T-helper 17 cell (primary cell): ENCODE data around the gene SGTA. TPM values are rescaled to one million over a fixed set of nuclear protein-coding genes. Genes with fewer than 3 reads are reported as not detected.
A peak's percentile ranks its signal among the peaks of the same experiment; 100 is the strongest.

ENCODE experiments used
- ATAC-seq: fragments of 150-1000 bp; cut with Tn5 transposase; 2 replicates; pipeline ENCODE4 v1.10.0; 2021; ENCODE audit warnings: mild to moderate bottlenecking, moderate library complexity
- DNase-seq, 3 donors: peaks; one replicate each; pipeline versions ENCODE4 v3.0.0 to v3.0.0-alpha.2; 2020 to 2021
- H3K9me3 ChIP-seq: one replicate; pipeline ENCODE4 v1.7.0; 2013; ENCODE audit warnings: low read length, mild to moderate bottlenecking; ENCODE audit not compliant: control insufficient read depth, poor library complexity, severe bottlenecking
- H3K27ac Mint-ChIP-seq: one replicate; pipeline ENCODE4 v1.8.0; 2022; ENCODE audit warnings: mild to moderate bottlenecking, moderate library complexity, mixed read lengths
- H3K27me3 Mint-ChIP-seq: one replicate; pipeline ENCODE4 v1.8.0; 2022; ENCODE audit warnings: mixed read lengths
- H3K36me3 Mint-ChIP-seq: one replicate; pipeline ENCODE4 v1.8.0; 2022; ENCODE audit warnings: low read depth, mixed read lengths
- H3K4me1 Mint-ChIP-seq: one replicate; pipeline ENCODE4 v1.8.0; 2022; ENCODE audit warnings: mild to moderate bottlenecking, mixed read lengths
- H3K4me3 Mint-ChIP-seq: one replicate; pipeline ENCODE4 v1.8.0; 2022; ENCODE audit warnings: mild to moderate bottlenecking, moderate library complexity, mixed read lengths
- total RNA-seq, 4 donors: library from RNA in 2 of 4; stranded (reverse) in 2 of 4; gene quantifications; one replicate each; pipeline ENCODE4 v1.2.3 and lab custom pipeline; 2022 to 2026

Gene SGTA
- total RNA-seq, 2 donors from 2014 or later, result 29.2 to 31.9 TPM

GRCh38 chr19:2733930-2734588 lies 49.0 kb downstream of the SGTA start:
- ATAC-seq (no peak), DNase-seq (no peak)
- no peak overlapping the region for H3K4me3 Mint-ChIP-seq
- peaks cover 8% of the 10 kb centered on the region for H3K4me1 Mint-ChIP-seq
- no peaks in the 10 kb centered on the region for H3K27me3 Mint-ChIP-seq
- peaks cover 2% of the 10 kb centered on the region for H3K36me3 Mint-ChIP-seq
- no peaks in the 10 kb centered on the region for H3K9me3 ChIP-seq
- H3K27ac Mint-ChIP-seq, result no peak overlapping the region

- H3K27me3 Mint-ChIP-seq, result peaks cover 1% of the 10 kb centered on the region
- H3K9me3 ChIP-seq, result no peaks in the 10 kb centered on the region
- H3K4me1 Mint-ChIP-seq, result peaks cover 2% of the 10 kb centered on the region
- no peak overlapping the region for H3K4me3 Mint-ChIP-seq
- H3K27ac Mint-ChIP-seq, result no peak overlapping the region
- peaks cover 2% of the 10 kb centered on the region for H3K36me3 Mint-ChIP-seq
- ATAC-seq, result no peak
- no peak for DNase-seq
Measured at GRCh38 chr19:2732883-2733282, 50.2 kb downstream of the SGTA start.

DNA sequence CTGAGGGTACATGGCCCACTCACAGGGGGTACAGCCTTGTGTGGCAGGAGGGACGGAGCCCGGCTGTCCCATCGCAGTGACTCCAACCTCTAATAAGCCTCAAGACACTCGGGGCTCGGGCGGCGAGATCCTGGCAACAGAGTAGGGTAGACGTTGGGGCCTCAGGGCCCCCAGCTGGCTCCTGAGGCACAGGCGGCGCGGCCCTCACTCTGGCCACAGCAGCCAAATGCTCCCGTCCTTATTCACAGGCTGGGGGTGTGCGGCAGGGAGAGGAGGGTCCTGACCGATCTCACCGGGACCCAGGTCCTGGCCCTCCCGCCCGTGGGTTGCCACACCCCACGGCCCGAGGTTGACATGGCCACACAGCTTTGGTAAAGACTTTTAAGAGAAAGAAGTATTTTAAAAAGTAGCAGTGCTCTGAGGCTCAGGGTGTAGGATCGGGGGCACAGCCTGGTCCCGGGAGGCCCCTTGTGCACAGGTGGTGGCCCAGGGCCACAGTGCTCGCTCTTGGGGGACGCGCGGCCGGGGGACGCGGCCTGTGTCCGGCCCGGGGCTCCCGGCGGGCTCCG lies 50.8 kb downstream of the SGTA start:
- Mint-ChIP-seq H3K27me3 (peaks cover 5% of the 10 kb centered on the region), H3K4me1 (peaks cover 2% of the 10 kb centered on the region), H3K4me3 (no peak overlapping the region), H3K36me3 (peaks cover 2% of the 10 kb centered on the region), H3K27ac (no peak overlapping the region)
- no peaks in the 10 kb centered on the region for H3K9me3 ChIP-seq
- DNase-seq (no peak), ATAC-seq (no peak)

- H3K9me3 ChIP-seq, result no peaks in the 10 kb centered on the region
- Mint-ChIP-seq H3K4me3 (no peak overlapping the region), H3K27ac (no peak overlapping the region), H3K4me1 (no peaks in the 10 kb centered on the region), H3K36me3 (peaks cover 2% of the 10 kb centered on the region), H3K27me3 (peaks cover 7% of the 10 kb centered on the region)
- ATAC-seq (no peak), DNase-seq (no peak)
Measured at GRCh38 chr19:2731181-2731995, 51.7 kb downstream of the SGTA start.

DNA sequence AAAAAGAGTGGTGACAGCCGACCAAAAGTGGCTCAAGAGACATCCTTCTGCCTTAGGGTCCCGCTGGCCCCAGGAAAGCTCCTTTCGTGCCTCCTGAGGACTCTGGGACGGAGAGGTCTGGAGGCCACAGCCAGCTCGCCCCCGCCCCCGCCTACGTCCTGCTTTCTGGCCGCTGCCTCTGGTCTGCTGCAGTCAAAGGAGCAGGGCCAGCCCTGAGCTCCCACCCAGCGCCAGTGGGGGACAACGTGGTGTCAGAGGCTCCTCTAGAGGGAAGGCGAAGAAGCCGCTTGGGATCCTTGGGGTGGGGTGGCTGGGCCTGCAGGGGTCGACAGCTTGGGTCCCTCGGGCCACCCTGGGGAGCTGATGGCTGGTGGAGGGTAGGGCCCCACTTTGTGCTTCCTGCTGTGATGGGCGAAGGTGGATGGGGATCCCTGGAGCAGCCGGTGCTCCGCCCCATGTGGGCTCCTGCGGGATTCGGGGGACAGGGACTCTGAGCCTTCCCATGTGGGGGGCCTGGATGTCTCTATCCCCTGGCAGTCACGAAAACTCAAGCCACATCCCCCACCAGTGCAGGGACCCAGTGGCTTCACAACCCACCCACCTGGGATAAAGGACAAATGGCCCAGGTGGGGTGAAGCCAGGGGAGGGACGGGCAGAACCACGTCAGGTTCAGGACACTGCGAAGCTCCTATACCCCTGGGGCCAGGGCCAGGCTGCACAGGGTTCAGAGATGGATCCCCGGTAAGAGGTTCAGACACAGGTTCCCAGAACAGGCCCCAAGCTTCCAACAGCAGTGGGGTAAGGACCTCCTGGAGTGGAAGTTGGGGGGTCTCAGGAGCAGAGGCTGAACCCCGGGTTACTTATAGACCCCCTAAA lies 52.9 kb downstream of the SGTA start:
- DNase-seq (no peak), ATAC-seq (no peak)
- no peak overlapping the region for H3K27ac Mint-ChIP-seq
- peaks cover 15% of the 10 kb centered on the region for H3K27me3 Mint-ChIP-seq
- no peak overlapping the region for H3K4me3 Mint-ChIP-seq
- H3K36me3 Mint-ChIP-seq, result peaks cover 2% of the 10 kb centered on the region
- H3K4me1 Mint-ChIP-seq, result no peaks in the 10 kb centered on the region
- no peaks in the 10 kb centered on the region for H3K9me3 ChIP-seq

GRCh38 chr19:2728783-2729387 lies 54.2 kb downstream of the SGTA start:
- DNase-seq (no peak), ATAC-seq (no peak)

GRCh38 chr19:2727640-2727944 lies 55.5 kb downstream of the SGTA start:
- no peak overlapping the region for H3K4me3 Mint-ChIP-seq
- H3K36me3 Mint-ChIP-seq, result peaks cover 3% of the 10 kb centered on the region
- H3K27ac Mint-ChIP-seq, result no peak overlapping the region

More at GRCh38 chr19:2728783-2729387, 54.2 kb downstream of the SGTA start:
- H3K4me1 Mint-ChIP-seq, result no peaks in the 10 kb centered on the region
- H3K9me3 ChIP-seq, result no peaks in the 10 kb centered on the region
- no peak overlapping the region for H3K27ac Mint-ChIP-seq
- no peak overlapping the region for H3K4me3 Mint-ChIP-seq
- H3K27me3 Mint-ChIP-seq, result peaks cover 23% of the 10 kb centered on the region
- peaks cover 4% of the 10 kb centered on the region for H3K36me3 Mint-ChIP-seq

DNA sequence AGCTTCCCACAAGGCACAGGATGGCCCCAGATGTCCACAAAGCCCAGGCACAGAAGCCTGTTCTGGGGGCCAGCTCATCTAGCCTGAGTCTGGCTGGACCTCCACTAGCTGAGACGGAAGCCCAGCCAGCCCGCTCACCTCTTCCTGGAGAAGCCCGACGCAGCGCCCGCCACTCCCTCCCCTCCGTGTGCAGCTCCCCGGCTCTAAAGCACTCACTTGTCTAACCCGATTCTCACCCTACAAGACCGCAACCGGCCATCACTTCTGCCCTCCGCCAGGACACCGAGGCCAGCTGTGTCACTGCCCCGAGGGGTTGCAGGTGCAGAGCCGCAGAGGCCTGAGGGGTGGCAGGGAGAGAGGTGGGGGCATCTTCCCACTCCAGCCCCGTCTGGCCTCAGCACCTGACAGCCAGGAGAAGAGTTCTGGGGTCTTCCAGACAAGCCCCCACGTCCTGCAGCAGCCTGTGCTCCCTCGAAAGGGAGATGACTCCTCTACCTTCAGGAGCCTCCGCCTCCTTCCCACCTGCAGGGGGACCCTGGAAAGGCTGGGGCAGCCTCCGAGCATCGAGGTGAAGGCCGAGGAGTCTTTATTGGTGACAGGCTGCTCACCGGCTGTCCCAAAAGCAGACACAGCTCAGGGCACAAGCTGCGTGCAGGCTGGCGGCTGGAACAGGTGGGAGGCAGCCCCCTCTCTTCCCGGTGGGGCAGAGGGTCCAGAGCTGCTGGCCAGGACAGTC lies 56.0 kb downstream of the SGTA start:
- DNase-seq (no peak), ATAC-seq (no peak)
- no peaks in the 10 kb centered on the region for H3K9me3 ChIP-seq
- Mint-ChIP-seq H3K36me3 (peaks cover 3% of the 10 kb centered on the region), H3K4me3 (no peak overlapping the region), H3K4me1 (no peaks in the 10 kb centered on the region), H3K27me3 (peaks cover 29% of the 10 kb centered on the region), H3K27ac (no peak overlapping the region)

More at GRCh38 chr19:2727640-2727944, 55.5 kb downstream of the SGTA start:
- peaks cover 29% of the 10 kb centered on the region for H3K27me3 Mint-ChIP-seq
- DNase-seq, result no peak
- H3K9me3 ChIP-seq, result no peaks in the 10 kb centered on the region
- H3K4me1 Mint-ChIP-seq, result no peaks in the 10 kb centered on the region
- no peak for ATAC-seq

DNA sequence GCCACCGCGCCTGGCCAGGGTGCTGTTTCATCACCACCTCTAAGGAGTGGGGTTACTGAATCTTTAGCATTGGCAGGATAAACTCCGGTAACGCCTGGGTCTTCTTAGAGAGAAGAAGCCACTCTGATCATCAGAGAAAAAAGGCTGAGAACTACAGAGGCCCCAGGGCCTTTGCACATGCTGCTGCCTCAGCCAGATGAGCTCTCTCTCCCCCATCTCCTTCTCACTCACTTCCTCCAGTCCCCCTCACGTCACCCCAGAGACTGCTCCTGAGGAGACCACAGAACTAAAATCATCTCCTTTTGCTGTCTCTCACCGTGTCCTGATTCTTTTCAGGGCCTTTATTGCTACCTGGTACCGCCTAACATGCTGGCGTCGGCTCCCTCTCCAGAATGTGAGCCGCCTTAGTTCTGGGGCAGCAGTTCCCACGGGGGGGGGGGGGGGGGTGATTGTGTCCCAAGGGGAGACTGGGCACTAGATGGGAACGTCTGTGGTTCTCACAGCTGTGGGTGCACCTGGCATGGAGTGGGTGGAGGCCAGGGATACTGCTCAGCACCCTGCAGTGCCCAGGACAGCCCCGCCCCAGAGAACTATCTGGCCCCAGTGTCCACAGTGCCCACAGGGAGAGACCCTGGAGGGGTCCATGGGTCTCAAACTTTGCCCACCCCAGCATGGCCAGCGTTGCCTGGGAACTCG lies 56.8 kb downstream of the SGTA start:
- Mint-ChIP-seq H3K4me3 (peak overlapping the region; percentile 33), H3K36me3 (peaks cover 3% of the 10 kb centered on the region), H3K27me3 (peaks cover 29% of the 10 kb centered on the region), H3K4me1 (no peaks in the 10 kb centered on the region), H3K27ac (no peak overlapping the region)
- no peak for DNase-seq
- no peaks in the 10 kb centered on the region for H3K9me3 ChIP-seq
- ATAC-seq, result no peak

GRCh38 chr19:2724148-2724557 lies 58.9 kb downstream of the SGTA start:
- DNase-seq, result no peak

DNA sequence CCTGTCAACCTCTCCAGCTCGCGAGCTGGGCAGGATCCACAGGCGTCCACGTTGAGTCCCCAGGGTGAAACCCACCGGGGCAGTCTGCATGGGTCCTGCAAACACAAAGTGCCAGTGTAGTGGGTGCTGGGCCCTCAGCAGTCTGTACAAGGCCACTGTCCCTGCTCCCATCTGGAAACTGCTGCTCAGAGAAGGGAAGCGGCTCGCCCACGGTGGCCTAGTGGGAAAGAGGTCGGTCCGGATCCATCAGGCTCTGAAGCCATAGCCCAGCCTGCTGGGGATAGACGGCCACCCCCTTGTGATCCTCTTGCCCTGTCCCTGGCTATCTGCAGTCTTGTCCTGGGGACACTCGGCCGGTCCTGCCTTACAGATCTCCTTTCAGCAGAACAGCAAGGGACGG lies 59.3 kb downstream of the SGTA start:
- Mint-ChIP-seq H3K36me3 (peaks cover 3% of the 10 kb centered on the region), H3K27ac (no peak overlapping the region), H3K4me3 (no peak overlapping the region), H3K4me1 (peaks cover 2% of the 10 kb centered on the region), H3K27me3 (peaks cover 34% of the 10 kb centered on the region)
- no peak for DNase-seq
- H3K9me3 ChIP-seq, result no peaks in the 10 kb centered on the region
- ATAC-seq, result no peak

More at GRCh38 chr19:2724148-2724557, 58.9 kb downstream of the SGTA start:
- H3K4me3 Mint-ChIP-seq, result no peak overlapping the region
- H3K27me3 Mint-ChIP-seq, result peaks cover 34% of the 10 kb centered on the region
- ATAC-seq, result no peak
- no peaks in the 10 kb centered on the region for H3K9me3 ChIP-seq
- peaks cover 3% of the 10 kb centered on the region for H3K36me3 Mint-ChIP-seq
- H3K27ac Mint-ChIP-seq, result no peak overlapping the region
- H3K4me1 Mint-ChIP-seq, result peaks cover 2% of the 10 kb centered on the region

- Mint-ChIP-seq H3K27ac (no peak overlapping the region), H3K4me1 (peaks cover 2% of the 10 kb centered on the region), H3K27me3 (peaks cover 35% of the 10 kb centered on the region), H3K36me3 (peaks cover 3% of the 10 kb centered on the region), H3K4me3 (no peak overlapping the region)
- no peak for ATAC-seq
- no peak for DNase-seq
- no peaks in the 10 kb centered on the region for H3K9me3 ChIP-seq
Measured at GRCh38 chr19:2723345-2723715, 59.7 kb downstream of the SGTA start.
